ENCODE measurements around the gene PRR27.

- no peak for TF ChIP-seq EZH2phosphoT487 (IDR thresholded peaks at IDR 0.05; ENCODE audit: borderline replicate concordance)
- TF ChIP-seq CTCF (conservative IDR thresholded peaks at IDR 0.05; ENCODE audit: low read length), result no peak
These were observed 24.1 kb downstream of the PRR27 start for GRCh38 chr4:70178075-70178660.

Data from Loucy (cell line).